ENCODE measurements around the gene IL31RA. TPM values are rescaled to one million over a fixed set of nuclear protein-coding genes. Genes with fewer than 3 reads are reported as not detected.

Gene IL31RA
- total RNA-seq, 1 experiment from 2014 or later: 0.03 TPM

DNA sequence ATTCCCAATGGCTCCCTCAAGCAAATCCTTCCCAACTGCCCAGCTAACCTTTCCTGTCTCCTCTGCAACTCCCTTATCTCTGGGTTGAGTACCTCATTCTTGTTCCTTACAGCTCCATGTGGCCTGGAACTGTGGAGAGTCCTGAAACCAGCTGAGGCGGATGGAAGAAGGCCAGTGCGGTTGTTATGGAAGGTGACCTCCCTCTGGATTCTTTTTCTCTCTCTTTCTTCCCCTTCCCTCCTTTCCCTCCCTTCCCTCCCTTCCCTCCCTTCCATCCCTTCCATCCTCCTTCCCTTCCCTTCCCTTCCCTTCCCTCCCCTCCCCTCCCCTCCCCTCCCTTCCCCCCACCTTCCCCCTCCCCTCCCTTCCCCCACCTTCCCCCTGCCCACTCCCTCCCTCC lies 45.1 kb downstream of the IL31RA start:
- no peak for DNase-seq (ENCODE audit: low read depth)
- in situ Hi-C loops (cut with HindIII; ENCODE audit: low pct_unique_long_range_greater_than_20kb, low sequenced_read_pairs): no loop called here

DNA sequence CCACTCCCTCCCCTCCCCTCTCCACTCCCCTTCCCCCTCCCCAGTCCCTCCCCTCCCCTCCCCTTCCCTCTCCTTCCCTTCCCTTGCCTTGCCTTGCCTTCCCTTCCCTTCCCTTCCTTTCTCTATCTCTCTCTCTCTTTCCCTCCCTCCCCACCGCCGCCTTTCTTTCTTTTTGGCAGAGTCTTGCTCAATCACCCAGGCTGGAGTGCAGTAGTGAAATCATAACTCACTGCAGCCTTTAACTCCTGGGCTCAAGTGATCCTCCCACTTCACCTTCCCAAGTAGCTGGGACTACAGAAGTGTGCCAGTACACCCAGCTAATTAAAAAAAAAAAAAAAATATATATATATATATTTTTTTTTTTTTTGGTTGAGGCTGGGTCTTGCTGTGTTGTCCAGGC lies 45.5 kb downstream of the IL31RA start:
- in situ Hi-C loops (cut with HindIII; ENCODE audit: low pct_unique_long_range_greater_than_20kb, low sequenced_read_pairs): no loop called here
- no peak for DNase-seq (ENCODE audit: low read depth)

DNA sequence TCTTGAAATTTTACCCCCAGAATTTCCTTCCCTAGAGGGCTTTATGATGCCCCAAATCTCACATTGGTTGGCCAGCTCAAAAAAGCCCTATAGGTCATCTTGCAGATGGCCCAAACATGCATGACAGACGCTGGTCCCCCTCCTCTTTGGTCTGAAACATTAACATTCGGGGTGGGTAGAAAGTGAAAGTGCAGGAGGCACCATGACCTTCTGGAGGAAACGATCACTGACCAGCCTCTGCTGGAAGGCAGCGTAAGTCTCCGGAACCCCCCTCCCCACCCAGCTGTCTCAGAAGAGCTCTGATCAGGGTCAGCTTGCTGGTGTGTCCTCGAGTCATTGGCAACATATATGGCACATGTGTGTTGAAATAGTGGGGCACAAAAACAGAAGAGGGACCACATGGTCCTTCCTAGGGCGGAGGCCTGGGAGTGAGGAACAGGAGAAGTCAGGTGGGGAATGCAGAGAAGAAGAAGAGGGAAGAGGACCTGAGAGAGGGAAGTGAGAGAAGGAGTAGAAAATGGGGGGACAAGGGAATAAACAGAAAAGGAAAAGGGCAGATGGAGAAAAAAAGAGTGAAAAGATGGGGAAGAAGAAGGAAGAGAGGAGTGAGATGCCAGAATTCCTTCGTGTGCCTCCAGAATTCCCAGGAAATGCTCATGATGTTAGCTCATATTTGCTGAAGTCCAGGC lies 46.2 kb downstream of the IL31RA start:
- in situ Hi-C loops (cut with HindIII; ENCODE audit: low pct_unique_long_range_greater_than_20kb, low sequenced_read_pairs): no loop called here

DNA sequence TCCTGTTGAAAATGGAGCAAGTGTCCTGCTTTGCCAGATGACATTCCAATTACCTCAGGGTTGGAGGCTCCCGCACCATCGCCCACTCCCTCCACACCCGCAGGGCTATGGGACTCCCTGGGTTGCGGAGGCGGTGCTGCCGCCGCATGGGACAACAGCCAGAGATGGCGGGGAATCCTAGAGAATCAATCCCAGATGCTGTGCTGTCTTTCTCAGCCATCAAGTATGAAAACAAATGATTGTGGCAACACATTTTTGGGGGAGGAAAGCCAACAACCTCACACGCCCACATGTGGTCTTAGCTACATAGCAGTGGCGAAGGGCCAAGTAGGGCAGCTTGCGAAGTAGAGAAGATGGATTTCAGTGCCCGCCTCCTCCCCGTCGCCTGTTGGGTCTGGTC lies 46.7 kb downstream of the IL31RA start:
- in situ Hi-C loops (cut with HindIII; ENCODE audit: low pct_unique_long_range_greater_than_20kb, low sequenced_read_pairs): no loop called here
- DNase-seq (ENCODE audit: low read depth): no peak

More for the DNA sequence above, 46.2 kb downstream of the IL31RA start:
- DNase-seq (ENCODE audit: low read depth): no peak

DNA sequence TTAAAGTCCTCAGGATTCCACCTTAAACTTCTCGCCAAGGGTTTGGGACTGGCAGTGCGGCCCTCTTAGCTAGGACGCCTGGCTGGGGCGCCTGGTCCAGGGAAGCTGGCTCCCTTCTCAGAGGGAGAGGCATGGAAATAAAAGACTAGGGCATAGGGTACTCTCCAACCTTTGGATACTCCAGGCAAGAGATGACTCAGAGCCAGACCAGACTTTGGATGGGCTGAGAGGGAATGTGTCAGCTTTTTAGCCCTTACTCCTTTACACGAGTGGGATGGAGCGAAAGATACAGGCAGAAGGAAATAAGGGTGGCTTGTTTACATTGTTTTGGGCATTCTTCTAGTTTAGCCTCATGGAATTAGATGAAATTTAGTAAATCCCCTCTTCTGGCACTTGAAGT lies 48.2 kb downstream of the IL31RA start:
- in situ Hi-C loops (cut with HindIII; ENCODE audit: low pct_unique_long_range_greater_than_20kb, low sequenced_read_pairs): no loop called here
- no peak for DNase-seq (ENCODE audit: low read depth)

DNA sequence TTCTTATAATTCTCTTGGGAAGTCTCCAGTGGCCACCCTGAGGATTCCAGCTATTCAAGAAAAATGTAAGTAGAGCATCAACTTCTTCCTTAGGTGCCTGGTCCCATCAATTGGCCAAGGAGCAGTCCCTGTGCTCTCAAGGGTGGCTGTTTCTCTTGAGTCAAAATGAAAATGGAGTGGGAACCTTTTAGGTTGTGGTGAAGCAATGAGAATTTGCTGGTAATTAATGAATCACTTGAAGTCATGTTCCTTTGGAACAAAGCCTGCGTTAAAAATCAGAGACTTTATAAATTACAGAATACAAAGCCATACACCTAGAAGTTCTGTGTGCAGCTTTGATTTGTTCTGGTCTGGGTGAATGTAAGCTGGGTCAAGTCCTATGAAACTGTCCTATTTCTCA lies 48.9 kb downstream of the IL31RA start:
- in situ Hi-C loops (cut with HindIII; ENCODE audit: low pct_unique_long_range_greater_than_20kb, low sequenced_read_pairs): no loop called here
- DNase-seq (ENCODE audit: low read depth): no peak

DNA sequence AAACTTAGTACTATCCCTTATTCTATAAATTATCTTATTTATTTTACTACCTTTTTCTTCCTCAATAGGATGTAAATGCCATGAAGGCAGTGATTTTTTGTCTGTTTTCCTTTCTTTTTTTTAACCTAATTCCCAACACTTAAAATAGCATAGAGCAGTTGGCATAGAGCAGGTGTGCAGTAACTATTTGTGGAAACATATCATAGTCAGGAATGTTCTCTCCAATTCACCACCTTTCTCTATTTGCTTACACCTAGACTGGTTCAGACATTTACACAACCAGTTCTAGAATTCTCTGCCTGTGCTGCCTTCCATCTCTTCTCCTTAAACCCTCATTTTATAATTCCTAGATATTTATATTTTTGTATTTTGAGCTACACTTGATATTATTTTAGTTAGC lies 49.6 kb downstream of the IL31RA start:
- DNase-seq (ENCODE audit: low read depth): no peak
- in situ Hi-C loops (cut with HindIII; ENCODE audit: low pct_unique_long_range_greater_than_20kb, low sequenced_read_pairs): no loop called here

DNA sequence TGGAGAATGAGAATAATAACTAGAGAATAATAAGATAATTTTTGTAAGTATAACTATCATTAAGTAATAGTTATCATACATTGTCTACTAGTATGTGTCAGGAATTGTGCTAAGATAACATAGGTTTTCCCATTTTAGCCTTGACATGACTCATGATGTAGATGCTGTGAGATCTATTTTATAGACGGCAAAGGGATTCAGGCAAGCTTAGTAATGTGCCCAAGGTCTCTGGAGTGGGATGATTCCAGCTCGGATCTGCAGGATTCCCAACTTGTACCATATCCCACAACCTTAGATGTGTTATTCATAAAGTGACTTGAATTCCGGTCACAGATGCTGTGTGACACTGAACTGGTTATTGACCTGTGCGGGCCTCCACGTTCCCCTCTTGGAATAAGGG lies 51.5 kb downstream of the IL31RA start:
- in situ Hi-C loops (cut with HindIII; ENCODE audit: low pct_unique_long_range_greater_than_20kb, low sequenced_read_pairs): no loop called here
- no peak for DNase-seq (ENCODE audit: low read depth)

DNA sequence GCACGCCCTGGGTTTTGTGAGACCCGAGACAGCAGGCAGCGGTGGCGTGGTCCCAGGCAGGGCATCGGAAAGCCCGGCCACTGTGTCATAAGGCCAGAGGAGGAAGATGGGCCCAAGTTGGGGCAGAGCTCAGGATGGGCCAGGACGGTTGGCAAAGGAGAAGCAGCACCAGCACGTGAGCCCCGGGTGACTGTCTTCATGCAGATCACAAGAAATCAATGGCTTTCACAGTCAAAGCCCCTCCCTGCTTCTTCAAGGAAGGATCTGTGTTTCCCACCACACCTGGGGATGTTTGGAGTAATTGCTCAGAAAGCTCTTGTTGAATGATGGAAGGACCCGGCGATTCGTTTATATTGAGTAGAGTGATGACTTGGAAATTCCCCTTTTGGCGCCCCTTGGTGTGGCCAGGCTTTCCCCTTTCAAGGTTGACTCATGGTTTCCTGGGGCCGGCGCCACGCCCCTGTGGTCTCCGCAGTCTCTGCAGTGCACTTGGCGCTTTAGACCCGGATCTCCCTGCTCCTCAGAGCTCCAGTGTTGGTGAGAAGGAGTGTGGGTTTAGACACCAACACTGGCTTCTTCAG lies 52.1 kb downstream of the IL31RA start:
- peak; percentile 53 for DNase-seq (ENCODE audit: low read depth)

DNA sequence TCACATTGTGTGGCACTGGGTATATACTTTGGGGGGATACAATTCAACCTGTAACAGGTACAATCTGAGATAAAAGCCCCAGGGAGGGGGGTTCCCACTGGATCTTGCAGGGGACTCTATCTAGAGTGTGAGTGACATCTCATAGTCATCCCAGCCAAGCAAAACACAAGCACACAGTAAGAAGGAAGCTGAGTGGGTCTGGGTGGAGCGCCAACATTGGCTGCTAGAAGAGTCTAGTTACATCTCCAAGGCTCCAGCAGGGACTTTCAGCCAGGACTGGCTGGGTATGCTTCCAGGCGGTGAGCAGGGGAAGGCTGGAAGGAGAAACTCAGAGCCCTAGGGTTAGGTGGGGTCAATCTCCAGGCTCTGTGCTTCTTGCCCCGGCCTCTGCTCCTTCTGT lies 53.0 kb downstream of the IL31RA start:
- no peak for DNase-seq (ENCODE audit: low read depth)
- in situ Hi-C loops (cut with HindIII; ENCODE audit: low pct_unique_long_range_greater_than_20kb, low sequenced_read_pairs): no loop called here

More for the DNA sequence above, 52.1 kb downstream of the IL31RA start:
- in situ Hi-C loops (cut with HindIII; ENCODE audit: low pct_unique_long_range_greater_than_20kb, low sequenced_read_pairs): no loop called here

DNA sequence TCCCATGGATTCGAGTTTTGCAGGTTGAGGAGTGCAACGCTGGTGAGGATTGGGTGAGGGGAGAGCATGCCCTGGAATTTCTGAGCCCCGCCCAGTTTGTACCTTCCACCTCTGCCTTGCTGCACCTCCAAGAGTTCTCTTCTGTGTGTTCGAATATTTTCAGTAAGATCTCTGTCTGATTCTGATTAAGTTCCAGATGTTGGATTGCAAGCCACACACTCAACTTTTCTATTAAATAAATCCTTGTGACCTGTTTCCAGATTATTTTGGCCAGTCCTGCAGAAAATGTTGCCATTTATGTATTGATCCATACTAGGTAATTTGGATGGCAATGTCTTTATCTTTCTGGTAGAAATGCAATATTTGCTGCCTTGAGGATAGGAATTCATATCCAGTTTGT lies 54.1 kb downstream of the IL31RA start:
- in situ Hi-C loops (cut with HindIII; ENCODE audit: low pct_unique_long_range_greater_than_20kb, low sequenced_read_pairs): no loop called here
- no peak for DNase-seq (ENCODE audit: low read depth)

DNA sequence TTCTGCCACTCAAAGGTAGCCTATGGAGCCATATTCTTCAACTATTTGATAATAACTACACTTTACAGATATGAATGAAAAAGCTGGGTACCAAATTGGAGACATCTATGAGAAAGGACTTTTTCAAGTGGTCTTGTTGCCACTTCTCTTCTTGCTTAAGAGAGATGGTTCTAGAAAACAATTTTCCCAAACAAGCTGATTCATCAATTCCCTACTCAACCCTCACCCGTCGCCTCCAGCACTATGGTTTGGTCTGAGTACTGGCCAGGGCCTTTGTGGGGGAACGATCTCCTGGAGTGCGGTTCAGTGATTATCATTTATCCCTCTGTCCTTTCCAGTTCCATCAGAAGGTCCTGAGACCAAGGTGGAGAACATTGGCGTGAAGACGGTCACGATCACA lies 56.8 kb downstream of the IL31RA start:
- DNase-seq (ENCODE audit: low read depth): no peak
- in situ Hi-C loops (cut with HindIII; ENCODE audit: low pct_unique_long_range_greater_than_20kb, low sequenced_read_pairs): no loop called here

DNA sequence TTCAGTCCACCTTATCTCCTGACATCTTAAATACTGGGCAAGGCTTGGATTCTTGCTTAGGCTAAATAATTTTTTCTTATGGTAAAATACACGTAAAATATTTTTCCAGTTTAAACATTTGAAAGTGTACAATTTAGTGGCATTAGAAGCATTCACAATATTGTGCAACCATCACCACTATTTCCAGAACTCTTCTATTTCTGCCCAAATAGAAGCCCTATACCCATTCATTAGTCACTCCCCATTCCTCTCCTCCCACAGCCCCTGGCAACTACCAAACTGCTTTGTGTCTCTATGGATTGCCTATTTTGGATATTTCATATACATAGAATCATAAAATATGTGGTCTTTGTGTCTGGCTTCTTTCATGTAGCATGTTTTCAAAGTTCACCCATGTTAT lies 57.6 kb downstream of the IL31RA start:
- no peak for DNase-seq (ENCODE audit: low read depth)
- in situ Hi-C loops (cut with HindIII; ENCODE audit: low pct_unique_long_range_greater_than_20kb, low sequenced_read_pairs): no loop called here

DNA sequence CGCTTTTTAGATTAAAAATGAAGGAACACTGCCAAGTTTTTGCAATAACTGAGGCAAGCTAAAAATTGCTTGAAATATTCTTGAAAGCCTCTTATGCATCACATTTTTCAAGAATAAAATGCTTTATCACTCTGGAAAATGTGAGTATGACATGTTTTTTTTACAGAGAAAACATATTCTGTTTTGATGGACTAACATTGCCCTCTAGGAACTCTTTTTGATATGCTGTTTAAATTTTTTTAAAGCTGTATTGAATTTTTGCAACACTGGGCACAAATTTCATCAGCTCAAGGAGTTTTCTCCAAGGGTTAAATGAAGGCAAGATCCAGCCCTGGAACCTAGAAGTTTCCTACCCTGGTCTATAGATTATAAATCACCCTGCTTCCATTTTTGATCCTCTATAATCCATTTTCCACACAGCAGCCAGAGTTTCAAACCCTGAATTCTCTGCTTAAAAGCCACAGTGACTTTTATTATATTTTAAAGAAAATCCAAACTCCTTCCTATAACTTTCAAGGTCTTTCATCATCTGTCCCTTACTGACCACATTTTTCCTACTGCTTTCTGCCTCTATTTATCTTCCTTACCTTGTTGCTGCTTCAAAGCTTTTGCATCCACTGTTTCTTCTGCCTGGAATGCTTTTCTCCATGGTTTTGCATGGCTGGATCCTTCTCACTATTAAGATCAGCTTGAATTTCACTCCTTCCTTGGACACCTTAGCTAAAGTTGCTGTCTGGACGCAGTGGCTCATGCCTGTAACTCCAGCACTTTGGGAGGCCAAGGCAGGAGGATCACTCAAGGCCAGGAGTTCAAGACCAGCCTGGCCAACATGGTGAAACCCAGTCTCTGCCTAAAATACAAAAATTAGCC lies 60.9 kb downstream of the IL31RA start:
- in situ Hi-C loops (cut with HindIII; ENCODE audit: low pct_unique_long_range_greater_than_20kb, low sequenced_read_pairs): no loop called here
- no peak for DNase-seq (ENCODE audit: low read depth)

DNA sequence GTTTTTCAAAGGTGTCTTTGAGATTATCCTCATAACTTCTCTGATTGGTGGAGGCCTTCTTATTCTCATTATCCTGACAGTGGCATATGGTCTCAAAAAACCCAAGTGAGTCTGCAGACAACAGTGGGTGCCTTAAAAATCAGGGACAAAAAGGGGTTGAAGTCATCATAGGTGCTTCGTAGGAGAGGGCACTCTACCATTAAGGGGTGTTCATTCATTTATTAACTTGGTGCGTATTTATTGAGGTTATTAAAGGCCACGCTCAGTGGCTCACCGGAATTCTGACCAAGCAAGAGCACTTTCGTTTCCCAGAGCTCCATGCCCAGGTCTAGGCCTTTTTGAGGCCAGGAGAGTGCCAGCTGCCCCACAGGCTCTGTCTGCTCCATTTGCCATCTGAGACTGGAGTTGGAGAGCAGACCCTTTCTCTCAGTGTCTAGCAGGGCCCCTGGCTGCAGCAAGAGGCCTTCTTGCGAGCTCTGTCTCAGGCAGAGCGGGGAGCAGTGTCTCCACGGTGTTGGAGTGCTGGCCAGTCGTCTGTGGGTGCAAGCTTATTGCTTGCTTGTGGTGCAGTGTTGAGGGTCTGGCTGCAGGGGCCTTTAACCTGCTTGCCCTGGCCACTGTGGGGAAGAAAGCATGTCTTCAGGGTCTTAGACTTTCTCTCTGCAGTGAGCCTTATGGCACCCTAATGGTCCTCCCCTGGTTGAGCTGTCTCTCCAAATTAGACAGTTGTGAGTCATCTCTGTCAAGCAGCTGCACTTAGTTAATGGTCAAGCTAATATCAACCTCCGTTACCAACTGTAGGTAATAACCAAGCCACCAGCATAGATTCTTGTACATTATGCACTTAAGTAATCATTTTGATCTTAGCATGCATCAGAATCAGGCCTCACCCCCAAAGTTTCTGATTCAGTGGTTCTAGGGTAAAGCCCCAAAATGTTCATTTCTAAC lies 62.6 kb downstream of the IL31RA start:
- peak; percentile 78 for DNase-seq (ENCODE audit: low read depth)
- in situ Hi-C loops (cut with HindIII; ENCODE audit: low pct_unique_long_range_greater_than_20kb, low sequenced_read_pairs): no loop called here

DNA sequence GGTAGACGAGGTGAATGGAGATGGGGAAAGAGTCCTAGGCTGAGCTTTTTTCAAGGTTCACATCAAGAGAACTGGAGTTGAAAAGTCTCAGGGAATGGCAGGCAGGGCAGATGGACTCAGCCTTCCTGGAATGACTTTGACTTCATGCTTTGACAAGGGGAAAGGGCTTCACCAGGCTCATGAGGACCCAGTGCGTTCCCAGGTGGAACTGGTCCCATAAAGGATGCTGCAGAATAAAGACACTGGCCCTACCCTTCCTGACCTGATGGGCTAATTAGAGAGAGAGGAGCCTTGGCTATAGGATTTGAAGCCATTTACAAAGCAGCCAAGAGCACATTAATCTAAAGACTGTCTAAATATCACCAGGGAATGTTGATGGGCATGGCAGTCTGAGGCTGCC lies 63.8 kb downstream of the IL31RA start:
- in situ Hi-C loops (cut with HindIII; ENCODE audit: low pct_unique_long_range_greater_than_20kb, low sequenced_read_pairs): no loop called here
- DNase-seq (ENCODE audit: low read depth): no peak

DNA sequence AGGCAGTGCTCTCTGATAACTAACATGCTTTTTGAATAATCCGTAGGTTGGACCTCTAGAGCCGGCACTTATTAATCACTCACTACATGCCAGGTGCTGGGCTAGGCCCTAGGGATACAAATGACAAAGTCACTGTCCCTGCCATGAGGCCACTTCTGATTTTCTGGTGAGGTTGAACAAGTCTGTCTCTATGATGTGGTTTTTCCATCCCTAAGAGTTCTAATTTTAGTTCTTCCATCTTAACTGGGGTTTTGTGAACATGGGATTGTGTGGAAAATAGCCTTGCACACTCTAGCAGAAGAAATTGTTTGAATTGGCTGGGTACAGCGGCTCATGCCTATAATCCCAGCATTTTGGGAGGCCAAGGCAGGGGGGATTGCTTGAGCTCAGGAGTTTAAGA lies 64.6 kb downstream of the IL31RA start:
- no peak for DNase-seq (ENCODE audit: low read depth)
- in situ Hi-C loops (cut with HindIII; ENCODE audit: low pct_unique_long_range_greater_than_20kb, low sequenced_read_pairs): no loop called here

DNA sequence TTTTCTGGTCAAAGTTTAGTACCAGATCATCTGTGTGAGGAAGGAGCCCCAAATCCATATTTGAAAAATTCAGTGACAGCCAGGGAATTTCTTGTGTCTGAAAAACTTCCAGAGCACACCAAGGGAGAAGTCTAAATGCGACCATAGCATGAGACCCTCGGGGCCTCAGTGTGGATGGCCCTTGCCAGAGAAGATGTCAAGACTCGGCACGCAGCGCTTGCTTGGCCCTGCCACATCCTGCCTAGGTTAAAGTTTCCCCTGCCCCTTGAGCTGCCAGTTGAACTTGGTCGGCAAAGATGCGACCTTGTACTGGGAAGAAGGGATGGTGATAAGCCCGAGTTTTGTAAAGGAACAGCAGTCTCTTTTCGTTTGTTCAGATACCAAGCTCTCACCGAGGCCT lies 65.8 kb downstream of the IL31RA start:
- no peak for DNase-seq (ENCODE audit: low read depth)
- in situ Hi-C loops (cut with HindIII; ENCODE audit: low pct_unique_long_range_greater_than_20kb, low sequenced_read_pairs): no loop called here

All from Caki2 (cell line).